Calu3 (cell line): Measurements from ENCODE around the gene UPF2. TPM values are rescaled to one million over a fixed set of nuclear protein-coding genes. Genes with fewer than 3 reads are reported as not detected.

Source experiments
- BruUV-seq: library from RNA; stranded (reverse); fragments of 400-500 nt; replicated peaks from 2 replicates; lab custom pipeline; 2021; lab: Mats Ljungman, UMichigan
- CTCF ChIA-PET: fragments of 300-600 bp; sonication (Branson Sonifier 250); formaldehyde crosslinking; loops from one replicate; lab custom pipeline; 2022; ENCODE audit warnings: antibody characterized with exemption; lab: Charles Lee
- DNase-seq: peaks from one replicate; pipeline ENCODE4 v3.0.0; 2022
- H3K27ac Mint-ChIP-seq: one replicate; pipeline ENCODE4 v1.8.0; 2022; ENCODE audit warnings: mixed read lengths; ENCODE audit not compliant: unreplicated experiment
- H3K27me3 Mint-ChIP-seq: one replicate; pipeline ENCODE4 v1.8.0; 2022; ENCODE audit warnings: mixed read lengths; ENCODE audit not compliant: unreplicated experiment
- H3K36me3 Mint-ChIP-seq: one replicate; pipeline ENCODE4 v1.8.0; 2022; ENCODE audit warnings: mild to moderate bottlenecking, moderate library complexity, mixed read lengths; ENCODE audit not compliant: insufficient read depth, unreplicated experiment
- H3K4me1 Mint-ChIP-seq: one replicate; pipeline ENCODE4 v1.8.0; 2022; ENCODE audit warnings: mild to moderate bottlenecking, low read depth, mixed read lengths; ENCODE audit not compliant: unreplicated experiment
- H3K4me3 Mint-ChIP-seq: one replicate; pipeline ENCODE4 v1.8.0; 2022; ENCODE audit warnings: mild to moderate bottlenecking, low read depth, moderate library complexity, mixed read lengths; ENCODE audit not compliant: unreplicated experiment
- H3K9me3 Mint-ChIP-seq: one replicate; pipeline ENCODE4 v1.8.0; 2022; ENCODE audit warnings: low read depth, mixed read lengths; ENCODE audit not compliant: unreplicated experiment
- intact Hi-C: fragments of 100-400 bp; cut with micrococcal nuclease; formaldehyde crosslinking; loops from one replicate; pipeline ENCODE4 v1.10.0; 2022; ENCODE audit not compliant: unreplicated experiment
- total RNA-seq: library from RNA; stranded (reverse); gene quantifications from 2 replicates; pipeline ENCODE4 v1.2.3, GENCODE V29; 2022
- TF ChIP-seq, protein P1 (sequence below): fragments of 200-600 bp; IDR thresholded peaks from one replicate; pipeline ENCODE4 v1.8.0; 2022; ENCODE audit warnings: antibody characterized with exemption; ENCODE audit not compliant: unreplicated experiment

UPF2 gene
- total RNA-seq, 1 experiment from 2014 or later, result 33.7 TPM

DNA sequence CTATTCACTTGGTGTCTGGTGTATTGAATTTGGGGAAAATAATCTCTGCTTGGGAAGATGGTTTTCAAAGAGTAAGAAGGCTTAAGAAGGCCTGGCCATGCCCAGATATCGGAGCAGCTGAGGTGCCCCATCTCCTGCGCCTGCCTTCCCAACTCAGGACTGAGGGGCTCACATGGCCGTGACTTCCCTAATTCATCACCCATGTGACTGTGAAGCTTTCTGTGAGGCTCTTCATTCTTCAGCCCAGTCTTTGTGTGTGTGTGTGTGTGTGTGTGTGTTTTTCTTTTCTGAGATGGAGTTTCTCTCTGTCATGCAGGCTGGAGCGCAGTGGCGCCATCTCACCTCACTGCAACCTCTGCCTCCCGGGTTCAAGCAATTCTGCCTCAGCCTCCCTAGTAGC lies 166.3 kb downstream of the UPF2 start:
- H3K4me3 Mint-ChIP-seq, result no peak overlapping the region
- intact Hi-C loops, result no loop called here
- CTCF ChIA-PET, result interaction anchor here (1.0 kb wide), 4 partner anchors 9 to 93 kb away, joined by 3 to 7 read pairs (median 4); no protein-coding TSS in a partner anchor
- peaks cover 39% of the 10 kb centered on the region for H3K36me3 Mint-ChIP-seq
- TF ChIP-seq, protein P1, sequence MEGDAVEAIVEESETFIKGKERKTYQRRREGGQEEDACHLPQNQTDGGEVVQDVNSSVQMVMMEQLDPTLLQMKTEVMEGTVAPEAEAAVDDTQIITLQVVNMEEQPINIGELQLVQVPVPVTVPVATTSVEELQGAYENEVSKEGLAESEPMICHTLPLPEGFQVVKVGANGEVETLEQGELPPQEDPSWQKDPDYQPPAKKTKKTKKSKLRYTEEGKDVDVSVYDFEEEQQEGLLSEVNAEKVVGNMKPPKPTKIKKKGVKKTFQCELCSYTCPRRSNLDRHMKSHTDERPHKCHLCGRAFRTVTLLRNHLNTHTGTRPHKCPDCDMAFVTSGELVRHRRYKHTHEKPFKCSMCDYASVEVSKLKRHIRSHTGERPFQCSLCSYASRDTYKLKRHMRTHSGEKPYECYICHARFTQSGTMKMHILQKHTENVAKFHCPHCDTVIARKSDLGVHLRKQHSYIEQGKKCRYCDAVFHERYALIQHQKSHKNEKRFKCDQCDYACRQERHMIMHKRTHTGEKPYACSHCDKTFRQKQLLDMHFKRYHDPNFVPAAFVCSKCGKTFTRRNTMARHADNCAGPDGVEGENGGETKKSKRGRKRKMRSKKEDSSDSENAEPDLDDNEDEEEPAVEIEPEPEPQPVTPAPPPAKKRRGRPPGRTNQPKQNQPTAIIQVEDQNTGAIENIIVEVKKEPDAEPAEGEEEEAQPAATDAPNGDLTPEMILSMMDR, result no peak
- peaks cover 43% of the 10 kb centered on the region for H3K4me1 Mint-ChIP-seq
- DNase-seq, result no peak
- peak overlapping the region; percentile 90 for H3K27ac Mint-ChIP-seq
- H3K9me3 Mint-ChIP-seq, result no peaks in the 10 kb centered on the region
- no TSS peak for BruUV-seq
- H3K27me3 Mint-ChIP-seq, result no peaks in the 10 kb centered on the region

DNA sequence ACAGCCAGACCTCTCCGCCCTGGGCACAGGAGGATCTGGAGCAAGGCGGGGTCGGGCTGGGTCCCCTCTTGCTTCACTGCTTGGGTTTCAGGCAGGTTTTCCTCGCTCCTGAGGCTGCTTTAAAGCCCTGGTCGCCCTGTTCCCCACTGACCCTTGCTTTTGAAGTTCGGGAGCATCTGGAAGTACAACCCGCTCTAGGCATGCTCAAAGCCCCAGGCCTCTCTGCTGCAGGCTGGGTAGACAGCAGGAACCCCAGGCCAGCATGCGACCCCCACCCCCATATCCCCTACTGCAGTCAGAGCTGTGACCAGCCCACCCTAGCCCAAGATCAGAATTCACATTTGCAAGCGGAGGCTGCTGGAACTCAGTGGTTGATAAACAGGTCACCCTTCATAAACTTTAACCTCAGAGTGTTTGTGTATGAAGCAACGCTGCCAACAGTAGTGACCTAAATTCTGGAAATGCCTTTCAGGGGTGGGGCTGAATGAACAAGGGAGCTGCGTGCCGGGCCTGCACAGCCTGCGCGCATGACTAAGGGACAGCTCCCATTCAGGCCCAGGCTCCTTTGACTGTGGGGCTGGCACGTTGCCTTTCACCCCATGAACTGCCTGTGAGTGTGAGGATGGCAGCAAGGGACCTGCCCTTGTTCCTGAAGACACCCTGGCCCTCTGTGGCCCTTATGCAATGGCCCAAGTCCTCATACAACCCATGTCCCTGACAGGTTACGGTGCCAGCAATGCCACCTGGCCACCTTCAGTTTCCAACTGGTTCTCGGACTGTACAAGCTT lies 166.9 kb downstream of the UPF2 start:
- Mint-ChIP-seq H3K4me1 (peaks cover 40% of the 10 kb centered on the region), H3K36me3 (peaks cover 36% of the 10 kb centered on the region), H3K4me3 (peak overlapping the region; percentile 66), H3K27ac (peak overlapping the region; percentile 90), H3K9me3 (no peaks in the 10 kb centered on the region), H3K27me3 (no peaks in the 10 kb centered on the region)
- CTCF ChIA-PET, result interaction anchor here (0.6 to 1.0 kb wide), 6 partner anchors 10 to 368 kb away, joined by 3 to 7 read pairs (median 3); no protein-coding TSS in a partner anchor
- TSS peak; percentile 42 for BruUV-seq
- peak; percentile 94 for DNase-seq
- intact Hi-C loops, result loop anchor here (2.0 kb wide), 1 partner anchor 45 kb away; no protein-coding TSS in a partner anchor
- TF ChIP-seq, protein P1, result no peak

DNA sequence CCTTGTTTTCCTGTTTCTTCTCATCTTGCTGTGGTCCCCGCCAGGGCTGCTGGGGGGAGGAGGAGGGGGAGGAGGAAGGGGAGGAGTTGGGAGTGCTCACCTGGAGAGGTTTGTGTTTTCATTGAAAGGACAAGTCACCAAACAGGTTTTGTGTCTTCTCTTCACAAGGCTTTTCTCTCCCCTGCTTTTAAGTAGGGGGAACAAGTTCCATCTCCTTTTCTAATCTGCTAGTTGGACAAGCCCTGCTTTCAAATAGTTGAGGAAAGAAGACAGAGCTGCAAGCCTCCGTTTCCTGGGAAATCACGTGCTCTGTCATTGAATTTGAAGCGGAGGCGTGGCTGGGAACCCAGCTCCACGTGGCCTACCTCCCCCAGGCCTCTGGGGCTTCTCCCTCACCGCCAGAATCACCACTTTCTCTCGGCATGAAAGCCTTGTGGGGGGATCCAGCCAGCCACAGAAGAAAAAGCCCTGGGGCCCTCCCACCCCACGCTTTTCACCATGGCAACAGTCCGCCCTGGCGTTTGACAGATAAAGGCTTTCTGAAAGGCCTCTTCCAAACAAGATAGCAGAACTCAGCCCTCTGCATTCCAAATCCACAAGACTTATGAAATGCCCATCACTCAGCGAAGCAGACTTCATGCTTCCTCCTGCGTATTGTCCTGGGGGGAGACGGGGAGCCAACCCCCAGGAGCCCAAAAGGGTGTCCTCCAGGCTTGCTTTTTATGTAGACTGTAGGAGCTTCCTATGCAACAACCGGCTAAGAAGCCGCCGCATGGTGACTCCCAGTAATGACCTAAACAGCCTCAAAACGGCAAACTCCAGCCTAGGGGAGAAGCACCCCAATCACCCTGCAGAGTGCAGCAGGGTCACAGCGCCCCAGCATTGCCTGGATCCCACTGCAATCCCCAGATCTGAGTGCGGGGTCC lies 167.8 kb downstream of the UPF2 start:
- CTCF ChIA-PET, result no interaction called here
- Mint-ChIP-seq H3K4me1 (peaks cover 40% of the 10 kb centered on the region), H3K27me3 (no peaks in the 10 kb centered on the region), H3K36me3 (peaks cover 33% of the 10 kb centered on the region), H3K4me3 (peak overlapping the region; percentile 66), H3K27ac (peak overlapping the region; percentile 90), H3K9me3 (no peaks in the 10 kb centered on the region)
- peak; percentile 74 for DNase-seq
- BruUV-seq, result TSS peak; percentile 86
- intact Hi-C loops, result loop anchor here (2.0 kb wide), 1 partner anchor 44 kb away; no protein-coding TSS in a partner anchor
- TF ChIP-seq, protein P1, result no peak

DNA sequence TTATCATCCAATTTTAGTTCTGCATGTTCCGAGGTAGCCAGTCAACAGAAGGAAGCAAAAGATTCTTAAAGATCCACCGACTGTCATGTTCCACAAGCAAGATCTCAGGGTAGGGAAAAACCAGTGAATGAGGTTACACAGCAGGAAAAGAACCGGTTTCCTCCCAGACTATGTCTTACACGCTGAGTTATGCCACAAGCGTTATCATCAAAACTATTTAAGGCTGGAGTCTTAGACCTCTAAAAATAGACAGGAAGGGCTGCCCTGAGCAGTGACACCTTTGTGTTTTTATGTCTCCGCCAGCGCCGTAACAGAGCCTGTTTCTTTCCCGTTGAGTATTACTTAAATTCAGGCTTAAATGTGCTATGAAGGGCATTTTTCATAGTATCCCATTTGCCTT lies 171.1 kb downstream of the UPF2 start:
- peaks cover 24% of the 10 kb centered on the region for H3K4me1 Mint-ChIP-seq
- no peak overlapping the region for H3K4me3 Mint-ChIP-seq
- H3K27ac Mint-ChIP-seq, result no peak overlapping the region
- TF ChIP-seq, protein P1, result no peak
- intact Hi-C loops, result no loop called here
- BruUV-seq, result no TSS peak
- H3K27me3 Mint-ChIP-seq, result no peaks in the 10 kb centered on the region
- CTCF ChIA-PET, result no interaction called here
- no peaks in the 10 kb centered on the region for H3K9me3 Mint-ChIP-seq
- H3K36me3 Mint-ChIP-seq, result peaks cover 36% of the 10 kb centered on the region
- no peak for DNase-seq
